ENCODE results near the gene BOK. TPM values are rescaled to one million over a fixed set of nuclear protein-coding genes. Genes with fewer than 3 reads are reported as not detected.

BOK gene
- total and polyA plus RNA-seq, 9 of the 15 experiments (the other 6 are each of a cell fraction or from before 2014, with no cell fraction given) = 0.03 to 3.3 (median 2.0) TPM; not detected in 1

DNA sequence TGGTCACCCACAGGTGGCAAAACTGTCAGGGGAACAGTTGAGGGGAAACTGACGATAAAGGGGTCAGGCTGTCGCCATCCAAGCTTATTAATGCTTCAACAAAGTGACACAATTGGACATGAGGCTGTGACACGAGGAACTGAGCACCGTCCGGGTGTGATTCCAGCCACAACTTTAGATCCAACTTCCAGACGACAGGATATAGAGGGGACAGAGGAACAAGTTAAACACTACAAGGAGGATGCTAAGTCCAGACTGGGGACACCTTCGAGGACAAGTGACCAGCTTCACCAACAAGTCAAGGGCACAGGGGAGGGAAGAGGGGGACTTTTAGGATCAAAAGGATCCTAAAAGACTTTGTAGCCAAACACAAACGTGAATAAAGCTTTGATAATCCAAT, 23.8 kb downstream of the BOK start (continued):
- TF ChIP-seq, protein P1, sequence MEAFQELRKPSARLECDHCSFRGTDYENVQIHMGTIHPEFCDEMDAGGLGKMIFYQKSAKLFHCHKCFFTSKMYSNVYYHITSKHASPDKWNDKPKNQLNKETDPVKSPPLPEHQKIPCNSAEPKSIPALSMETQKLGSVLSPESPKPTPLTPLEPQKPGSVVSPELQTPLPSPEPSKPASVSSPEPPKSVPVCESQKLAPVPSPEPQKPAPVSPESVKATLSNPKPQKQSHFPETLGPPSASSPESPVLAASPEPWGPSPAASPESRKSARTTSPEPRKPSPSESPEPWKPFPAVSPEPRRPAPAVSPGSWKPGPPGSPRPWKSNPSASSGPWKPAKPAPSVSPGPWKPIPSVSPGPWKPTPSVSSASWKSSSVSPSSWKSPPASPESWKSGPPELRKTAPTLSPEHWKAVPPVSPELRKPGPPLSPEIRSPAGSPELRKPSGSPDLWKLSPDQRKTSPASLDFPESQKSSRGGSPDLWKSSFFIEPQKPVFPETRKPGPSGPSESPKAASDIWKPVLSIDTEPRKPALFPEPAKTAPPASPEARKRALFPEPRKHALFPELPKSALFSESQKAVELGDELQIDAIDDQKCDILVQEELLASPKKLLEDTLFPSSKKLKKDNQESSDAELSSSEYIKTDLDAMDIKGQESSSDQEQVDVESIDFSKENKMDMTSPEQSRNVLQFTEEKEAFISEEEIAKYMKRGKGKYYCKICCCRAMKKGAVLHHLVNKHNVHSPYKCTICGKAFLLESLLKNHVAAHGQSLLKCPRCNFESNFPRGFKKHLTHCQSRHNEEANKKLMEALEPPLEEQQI (IDR thresholded peaks at IDR 0.05) = no peak
- TF ChIP-seq, protein P2, sequence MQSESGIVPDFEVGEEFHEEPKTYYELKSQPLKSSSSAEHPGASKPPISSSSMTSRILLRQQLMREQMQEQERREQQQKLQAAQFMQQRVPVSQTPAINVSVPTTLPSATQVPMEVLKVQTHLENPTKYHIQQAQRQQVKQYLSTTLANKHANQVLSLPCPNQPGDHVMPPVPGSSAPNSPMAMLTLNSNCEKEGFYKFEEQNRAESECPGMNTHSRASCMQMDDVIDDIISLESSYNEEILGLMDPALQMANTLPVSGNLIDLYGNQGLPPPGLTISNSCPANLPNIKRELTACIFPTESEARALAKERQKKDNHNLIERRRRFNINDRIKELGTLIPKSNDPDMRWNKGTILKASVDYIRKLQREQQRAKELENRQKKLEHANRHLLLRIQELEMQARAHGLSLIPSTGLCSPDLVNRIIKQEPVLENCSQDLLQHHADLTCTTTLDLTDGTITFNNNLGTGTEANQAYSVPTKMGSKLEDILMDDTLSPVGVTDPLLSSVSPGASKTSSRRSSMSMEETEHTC (IDR thresholded peaks at IDR 0.05) = no peak
- no peak for TF ChIP-seq DIDO1 (tag; IDR thresholded peaks at IDR 0.05; ENCODE audit: low read depth)

DNA sequence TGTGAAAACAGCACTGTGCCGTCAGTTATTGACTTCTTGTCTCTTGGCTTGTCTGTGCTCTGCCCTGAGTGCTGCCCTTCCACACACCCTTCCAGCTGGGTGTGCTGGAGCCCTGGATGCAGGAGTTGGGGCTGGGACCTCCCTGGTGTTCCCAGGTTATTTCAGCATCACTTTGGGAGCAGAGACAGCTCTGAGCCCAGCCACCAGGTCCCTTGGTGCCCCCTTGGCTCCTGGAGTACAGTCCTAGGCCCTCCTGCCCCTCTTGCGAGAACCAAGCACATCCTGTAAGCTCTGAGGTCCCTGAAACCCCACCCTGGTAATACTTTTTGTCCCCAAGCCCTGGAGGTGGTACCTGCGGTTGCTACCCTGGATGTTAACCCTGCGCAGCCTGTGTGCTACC, 24.3 kb downstream of the BOK start:
- ATAC-seq (no peak), FAIRE-seq (no peak), DNase-seq (ENCODE audit: extremely low read depth in 1 of 4, low spot score in 3 of 4) (no peak)
- Histone ChIP-seq H3K9me1 (ENCODE audit: control insufficient read depth, insufficient read depth, low read length) (no peaks in the 10 kb centered on the region), H3K79me2 (ENCODE audit: control insufficient read depth, insufficient read depth, low read length) (no peaks in the 10 kb centered on the region), H3K4me3 (no peak overlapping the region), H4K20me1 (replicated peaks; ENCODE audit: control insufficient read depth, insufficient read depth, low read length) (no peaks in the 10 kb centered on the region), H3K9ac (ENCODE audit: insufficient read depth in 1 of 2, low read depth in 2 of 2, low read length in 2 of 2) (no peak overlapping the region), H2AFZ (ENCODE audit: low read depth, low read length) (no peak overlapping the region), H3K27ac (ENCODE audit: extremely low read depth, low read depth, low read length) (no peak overlapping the region), H3K4me2 (ENCODE audit: insufficient read depth, low read length) (no peak overlapping the region), H3K9me3 (replicated peaks; ENCODE audit: control insufficient read depth, insufficient read depth, low read depth, low read length) (peaks cover 18% of the 10 kb centered on the region), H3K4me1 (replicated peaks in 1 of 2; ENCODE audit: control insufficient read depth in 2 of 2, insufficient read depth in 2 of 2, low read length in 2 of 2) (peaks cover 3% of the 10 kb centered on the region in 2 experiments; a peak in 2 of 5 replicates), H3K27me3 (ENCODE audit: control insufficient read depth in 2 of 2, insufficient read depth in 2 of 2, low read length in 2 of 2) (no peaks in the 10 kb centered on the region), H3K36me3 (ENCODE audit: control insufficient read depth, insufficient read depth, low read length) (peaks cover 43% of the 10 kb centered on the region)
- intact Hi-C loops (cut with micrococcal nuclease) = no loop called here
- BruUV-seq (replicated peaks) = no TSS peak
- WGBS (ENCODE audit: insufficient coverage, low coverage, missing lambda C conversion rate) = 96% methylated on average over 3 of the region's 4 CpGs
- POLR2A ChIA-PET = interaction anchor here (0.6 kb wide), 1 partner anchor 31 kb away, joined by 3 read pairs; no protein-coding TSS in a partner anchor
- in situ Hi-C loops (cut with MboI) = no loop called here
- TF ChIP-seq SIRT6 (IDR thresholded peaks at IDR 0.05; ENCODE audit: low read depth, low read length) (no peak), CCAR2 (IDR thresholded peaks at IDR 0.05; ENCODE audit: low read depth, low read length) (no peak)
- TF ChIP-seq, protein P3, sequence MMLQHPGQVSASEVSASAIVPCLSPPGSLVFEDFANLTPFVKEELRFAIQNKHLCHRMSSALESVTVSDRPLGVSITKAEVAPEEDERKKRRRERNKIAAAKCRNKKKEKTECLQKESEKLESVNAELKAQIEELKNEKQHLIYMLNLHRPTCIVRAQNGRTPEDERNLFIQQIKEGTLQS (IDR thresholded peaks at IDR 0.05) = no peak
- TF ChIP-seq, protein P3 (CRISPR knock-in tag; conservative IDR thresholded peaks at IDR 0.05) = no peak
- CTCF ChIA-PET (ENCODE audit: low intra/inter-chr PET ratio) = no interaction called here

Measured in K562 (cell line).